GM18507 (cell line): ENCODE results near the gene ITGB8.

Experiments used
- DNase-seq: peaks from one replicate; pipeline ENCODE4 v3.0.0; 2011; ENCODE audit warnings: low read depth; ENCODE audit not compliant: insufficient read length; ENCODE audit errors: extremely low spot score
- FAIRE-seq: peaks from 2 replicates; lab custom pipeline; 2011; peaks lifted over from hg19 to GRCh38; lab: Jason Lieb, UNC

Gene ITGB8

DNA sequence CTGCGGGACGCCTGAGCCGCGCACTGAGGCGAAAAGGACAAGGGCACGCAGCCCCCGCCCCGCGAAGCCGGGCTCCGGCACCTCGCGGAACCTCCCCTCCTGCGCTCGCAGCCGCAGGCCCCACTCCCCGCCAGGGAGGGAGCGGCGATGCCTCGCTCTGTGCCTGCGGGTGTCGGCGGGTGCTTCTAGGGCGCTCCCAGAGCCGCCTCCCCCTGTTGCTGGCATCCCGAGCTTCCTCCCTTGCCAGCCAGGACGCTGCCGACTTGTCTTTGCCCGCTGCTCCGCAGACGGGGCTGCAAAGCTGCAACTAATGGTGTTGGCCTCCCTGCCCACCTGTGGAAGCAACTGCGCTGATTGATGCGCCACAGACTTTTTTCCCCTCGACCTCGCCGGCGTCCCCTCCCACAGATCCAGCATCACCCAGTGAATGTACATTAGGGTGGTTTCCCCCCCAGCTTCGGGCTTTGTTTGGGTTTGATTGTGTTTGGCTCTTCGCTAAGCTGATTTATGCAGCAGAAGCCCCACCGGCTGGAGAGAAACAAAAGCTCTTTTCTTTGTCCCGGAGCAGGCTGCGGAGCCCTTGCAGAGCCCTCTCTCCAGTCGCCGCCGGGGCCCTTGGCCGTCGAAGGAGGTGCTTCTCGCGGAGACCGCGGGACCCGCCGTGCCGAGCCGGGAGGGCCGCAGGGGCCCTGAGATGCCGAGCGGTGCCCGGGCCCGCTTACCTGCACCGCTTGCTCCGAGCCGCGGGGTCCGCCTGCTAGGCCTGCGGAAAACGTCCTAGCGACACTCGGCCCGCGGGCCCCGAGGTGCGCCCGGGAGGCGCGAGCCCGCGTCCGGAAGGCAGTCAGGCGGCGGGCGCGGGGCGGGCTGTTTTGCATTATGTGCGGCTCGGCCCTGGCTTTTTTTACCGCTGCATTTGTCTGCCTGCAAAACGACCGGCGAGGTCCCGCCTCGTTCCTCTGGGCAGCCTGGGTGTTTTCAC lies 519 bp downstream of the ITGB8 start:
- DNase-seq, result peak; percentile 15

DNA sequence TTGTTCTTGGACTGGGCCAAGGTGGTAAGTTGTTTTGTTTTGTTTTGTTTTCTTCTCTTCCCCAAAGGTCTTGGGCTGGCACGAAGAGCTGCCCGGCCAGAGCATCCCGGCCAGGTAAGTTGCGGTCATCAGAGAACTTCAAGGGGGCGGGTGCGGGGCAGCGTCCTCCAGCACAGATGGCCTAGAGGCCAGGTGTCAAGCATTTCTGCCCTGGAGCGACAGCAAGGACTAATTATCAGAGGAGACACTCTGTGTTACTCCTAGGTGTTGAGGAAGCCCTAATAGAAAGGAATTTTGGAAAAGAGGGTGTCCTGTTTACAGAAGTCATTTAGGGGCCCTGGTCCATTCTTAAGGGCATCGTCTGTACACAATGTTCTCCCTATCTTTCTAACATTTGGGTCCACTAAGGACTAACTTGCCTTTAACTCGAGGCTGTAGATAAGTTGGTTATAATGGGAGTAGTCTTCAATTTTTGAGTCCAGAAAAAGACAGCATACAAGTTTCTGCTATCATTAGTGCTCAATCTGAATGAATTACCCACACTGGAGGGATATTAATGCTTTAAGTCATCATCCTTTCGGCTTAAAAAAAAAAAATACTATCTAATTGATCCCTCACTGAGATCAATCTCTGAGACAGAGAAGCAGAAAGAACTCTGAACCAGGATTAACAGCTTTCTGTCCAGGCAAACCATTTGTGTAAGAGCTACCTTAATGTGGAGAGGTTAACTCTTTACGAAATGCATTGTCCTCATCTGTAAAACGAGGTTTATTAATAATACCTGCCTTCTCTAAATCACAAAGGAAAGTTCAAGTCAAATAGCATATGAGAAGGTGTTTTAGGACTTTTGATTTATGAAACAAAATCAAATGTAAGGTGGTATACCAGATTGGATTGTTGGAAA lies 1.5 kb downstream of the ITGB8 start:
- DNase-seq (no peak), FAIRE-seq (peak; percentile 58)

More for the DNA sequence above, 519 bp downstream of the ITGB8 start:
- FAIRE-seq, result peak; percentile 76

DNA sequence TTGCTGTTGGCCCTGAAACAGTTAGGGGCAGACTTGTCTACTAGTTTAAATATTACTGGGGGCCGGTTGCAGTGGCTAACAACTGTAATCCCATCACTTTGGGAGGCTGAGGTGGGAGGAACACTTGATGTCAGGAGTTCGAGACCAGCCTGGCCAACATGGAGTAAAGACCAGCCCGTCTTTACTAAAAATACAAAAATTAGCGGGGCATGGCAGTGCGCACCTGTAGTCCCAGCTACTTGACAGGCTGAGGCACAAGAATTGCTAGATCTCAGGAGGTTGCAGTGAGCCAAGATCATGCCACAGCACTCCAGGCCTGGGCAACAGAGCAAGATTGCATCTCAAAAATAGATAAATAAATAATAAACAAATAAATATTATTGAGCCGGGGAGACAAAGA lies 7.6 kb downstream of the ITGB8 start:
- FAIRE-seq (no peak), DNase-seq (no peak)

DNA sequence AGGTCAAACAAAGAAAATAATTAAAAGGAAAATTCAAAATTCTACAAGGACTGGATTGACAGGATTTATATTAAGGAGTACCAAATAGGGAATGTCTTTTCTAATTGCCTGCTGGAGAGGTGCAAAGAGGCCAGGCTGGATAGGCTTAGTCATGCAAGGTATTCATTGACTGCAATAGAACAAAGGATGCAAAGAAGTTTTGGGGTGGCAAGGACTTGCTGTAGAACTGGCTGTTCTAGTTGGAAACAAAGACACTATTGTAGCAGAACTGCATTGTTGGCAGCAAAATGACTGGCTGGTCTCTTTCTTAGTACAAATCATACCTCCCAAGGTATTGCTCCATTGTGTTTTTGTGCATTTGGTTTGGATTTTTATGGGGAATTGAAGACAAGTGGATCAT lies 10.1 kb downstream of the ITGB8 start:
- DNase-seq (no peak), FAIRE-seq (no peak)

DNA sequence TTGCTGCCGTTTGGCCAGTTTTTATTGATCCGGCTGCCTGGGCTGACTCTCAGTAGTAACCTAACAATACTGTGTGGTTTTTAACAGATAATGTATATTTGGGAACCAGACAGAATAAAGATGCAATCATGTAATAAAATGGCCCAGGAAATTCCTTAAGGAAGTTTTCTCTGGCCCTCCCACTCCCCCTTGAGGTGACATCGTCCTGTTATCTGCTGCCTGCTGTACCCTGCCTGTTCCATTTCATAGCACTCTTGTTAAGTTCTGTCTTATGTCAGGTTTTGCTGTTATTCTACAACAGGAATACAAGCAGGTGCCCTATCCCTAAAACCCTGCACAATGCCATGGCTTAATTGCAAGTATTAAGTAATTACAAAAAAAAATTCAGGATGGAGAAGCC lies 12.5 kb downstream of the ITGB8 start:
- DNase-seq (no peak), FAIRE-seq (no peak)

DNA sequence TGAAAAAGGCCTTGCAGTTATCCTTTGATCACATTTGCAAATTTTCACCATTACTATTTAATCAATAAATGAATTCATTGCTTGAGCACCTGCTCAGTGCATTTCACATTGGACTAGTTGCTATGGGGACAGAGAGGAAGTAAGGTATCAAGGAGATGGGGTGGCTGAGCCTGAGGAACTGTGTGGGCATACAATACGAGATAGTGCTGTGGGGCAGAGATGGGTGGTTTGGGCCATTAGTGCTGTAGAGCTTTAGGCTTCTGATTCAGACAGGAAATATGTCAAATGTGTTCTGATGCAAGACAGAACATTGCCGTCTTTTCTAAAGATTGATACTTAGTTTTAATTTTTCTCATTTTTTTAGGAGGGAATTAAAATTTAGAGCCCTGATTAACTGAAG lies 13.2 kb downstream of the ITGB8 start:
- FAIRE-seq (no peak), DNase-seq (no peak)

DNA sequence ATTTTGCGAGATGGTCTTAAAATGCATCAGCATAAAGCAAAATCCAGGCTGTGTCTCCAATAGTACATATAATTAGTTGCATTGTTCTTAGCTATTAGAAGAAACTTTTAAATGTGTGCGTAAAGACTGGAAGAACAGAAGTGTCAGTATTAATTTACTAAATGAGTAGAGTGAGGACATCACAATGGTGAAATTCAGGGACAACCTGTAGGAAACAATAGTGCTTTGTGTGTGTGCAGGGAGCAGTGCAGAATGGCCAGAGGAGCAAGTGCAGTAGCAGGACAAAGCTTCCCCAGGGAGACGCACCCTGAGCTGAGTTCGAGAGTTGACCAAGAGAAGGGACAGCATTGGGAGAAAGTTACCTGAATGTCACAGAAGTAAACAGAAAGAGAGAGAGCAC lies 13.7 kb downstream of the ITGB8 start:
- FAIRE-seq, result no peak

DNA sequence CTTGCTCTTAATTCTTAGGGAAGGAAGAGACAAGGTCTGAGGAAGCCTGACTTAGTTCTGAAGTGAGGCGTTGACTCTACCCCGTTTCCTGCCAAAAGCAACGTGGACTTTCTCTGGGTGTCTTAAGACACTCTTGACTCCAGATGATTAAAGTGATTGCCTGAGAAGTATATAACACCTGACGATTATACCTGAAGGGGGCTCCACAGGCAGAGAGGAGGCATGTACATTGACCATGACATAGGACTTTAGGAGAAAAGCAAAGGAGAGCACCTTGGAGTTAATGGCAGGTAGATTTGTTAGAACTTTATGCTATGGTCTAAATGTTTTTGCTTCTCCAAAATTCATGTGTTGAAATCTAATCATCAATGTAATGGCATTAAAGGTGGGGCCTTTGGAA lies 15.9 kb downstream of the ITGB8 start:
- FAIRE-seq, result no peak

More for the DNA sequence above, 13.7 kb downstream of the ITGB8 start:
- DNase-seq, result no peak

DNA sequence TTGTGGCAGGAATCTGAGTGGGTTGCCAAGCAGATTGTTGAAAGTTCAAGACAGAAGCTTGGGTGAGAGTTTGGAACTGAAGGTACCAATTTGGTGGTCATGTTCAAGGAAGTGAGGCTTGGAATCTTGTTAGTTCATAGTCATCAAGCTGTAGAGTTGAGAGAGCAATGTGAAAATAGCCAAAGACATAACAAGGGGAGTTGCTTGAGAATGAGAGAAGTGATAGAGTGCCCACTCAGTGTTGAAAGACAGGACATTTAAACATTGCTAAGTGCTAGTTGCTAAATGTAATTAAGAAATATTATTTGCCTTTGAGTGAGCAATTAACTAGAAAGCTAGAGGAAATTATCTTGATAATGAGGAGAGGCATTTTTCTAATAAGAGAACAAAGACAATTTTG lies 17.0 kb downstream of the ITGB8 start:
- DNase-seq (no peak), FAIRE-seq (peak; percentile 5)

More for the DNA sequence above, 15.9 kb downstream of the ITGB8 start:
- DNase-seq, result no peak

DNA sequence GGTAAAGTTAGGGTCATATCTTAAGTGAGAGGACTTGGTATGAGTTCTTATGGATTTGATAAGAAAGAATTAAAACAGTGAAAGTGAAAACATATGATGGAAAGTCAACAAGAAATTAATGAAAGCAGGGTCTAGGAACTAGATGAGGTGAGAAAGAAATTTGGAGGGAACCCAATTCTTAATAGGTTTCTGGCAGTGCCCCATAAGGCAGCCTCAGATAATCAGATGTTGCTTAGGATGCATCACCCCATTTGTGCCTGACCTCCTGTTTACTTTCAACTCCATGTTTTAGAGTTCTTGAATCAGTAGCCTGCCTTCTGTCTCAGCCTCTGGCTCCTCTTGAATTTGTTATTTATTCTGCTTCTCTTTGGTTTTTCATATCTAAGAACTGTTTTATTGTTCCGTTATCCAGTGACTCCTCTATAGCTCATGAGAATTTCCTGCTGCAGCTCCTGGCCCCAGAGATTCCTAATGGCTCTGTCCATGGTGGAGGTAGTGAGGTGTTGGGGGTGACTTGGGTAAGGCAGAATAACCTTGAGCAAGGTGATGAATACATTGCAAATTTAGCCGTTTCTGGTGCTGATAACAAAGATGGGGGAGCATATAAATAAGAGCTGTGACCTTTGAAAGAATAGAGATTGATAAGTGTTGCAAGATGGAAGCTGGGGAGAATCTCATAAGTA lies 17.6 kb downstream of the ITGB8 start:
- DNase-seq, result no peak
- no peak for FAIRE-seq

DNA sequence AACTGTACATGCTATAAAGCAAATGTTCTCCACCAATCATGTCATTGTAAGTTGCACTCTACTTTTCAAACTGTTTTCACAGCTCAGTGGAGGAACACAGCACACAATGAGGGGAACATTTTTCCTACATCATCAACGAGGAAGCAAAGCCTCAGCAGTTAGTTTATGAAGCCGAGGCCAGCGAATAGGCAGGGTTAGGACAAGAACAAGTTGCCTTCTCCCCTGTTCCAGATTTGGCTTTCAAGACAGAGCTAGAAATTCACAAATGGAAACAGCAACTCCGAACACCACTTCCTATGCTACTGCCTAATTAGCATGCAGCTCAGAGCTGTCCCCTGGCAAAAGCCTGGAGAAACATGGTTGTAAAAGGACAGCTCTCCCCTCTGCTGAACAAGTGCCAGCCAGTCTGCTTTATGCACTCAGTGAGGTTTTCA lies 19.8 kb downstream of the ITGB8 start:
- DNase-seq (no peak), FAIRE-seq (peak; percentile 42)

DNA sequence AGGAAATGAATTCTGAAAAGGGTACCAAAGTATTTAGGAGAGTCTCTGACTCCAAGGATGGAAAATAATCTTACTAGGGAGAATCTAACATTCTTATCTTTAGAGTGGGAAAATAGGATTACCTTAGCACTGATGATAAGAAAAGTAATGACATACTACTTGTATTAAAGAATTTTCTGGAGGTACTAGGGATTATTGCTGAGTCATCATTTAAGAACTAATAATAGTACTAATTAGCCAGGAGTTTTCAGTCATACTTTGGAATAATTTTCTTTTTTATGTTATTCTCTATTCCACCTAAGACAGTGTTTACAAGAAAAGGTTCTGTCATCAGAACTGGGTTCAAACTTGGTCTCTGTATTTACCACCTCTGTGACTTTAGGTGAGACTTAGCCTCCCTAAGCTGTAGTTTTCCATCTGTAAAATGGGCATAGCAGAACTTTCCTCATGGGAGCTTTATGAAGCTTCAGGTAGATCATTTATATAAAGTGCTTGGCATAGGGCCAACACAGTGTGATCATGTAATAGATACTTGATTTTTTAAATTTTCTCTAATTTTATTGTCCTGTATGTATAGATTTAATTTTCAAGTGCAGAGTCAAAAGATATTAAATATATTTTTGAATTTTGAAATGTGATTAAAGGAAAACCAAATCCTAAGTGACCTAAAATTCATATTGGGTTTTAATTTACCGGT lies 20.4 kb downstream of the ITGB8 start:
- DNase-seq (no peak), FAIRE-seq (peak; percentile 51)

DNA sequence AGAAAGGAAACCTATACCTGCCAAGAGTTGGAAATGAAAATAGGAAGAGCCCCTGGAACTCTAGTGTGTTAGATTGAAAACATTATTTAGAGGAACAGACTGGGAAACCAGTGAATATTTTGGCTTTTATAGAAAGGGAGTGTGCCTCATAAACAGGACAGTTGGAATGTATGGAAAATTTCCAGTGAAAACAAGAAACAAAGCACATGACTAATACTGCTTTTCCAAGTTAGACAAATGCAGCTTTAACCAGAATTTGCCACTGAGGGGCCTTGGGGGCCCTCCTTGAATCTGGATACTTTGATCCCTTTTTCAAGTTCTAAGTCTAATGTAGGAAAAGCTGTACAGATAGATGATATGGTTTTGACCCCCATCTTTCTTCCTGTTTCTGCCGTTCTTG lies 21.2 kb downstream of the ITGB8 start:
- no peak for FAIRE-seq
- no peak for DNase-seq

DNA sequence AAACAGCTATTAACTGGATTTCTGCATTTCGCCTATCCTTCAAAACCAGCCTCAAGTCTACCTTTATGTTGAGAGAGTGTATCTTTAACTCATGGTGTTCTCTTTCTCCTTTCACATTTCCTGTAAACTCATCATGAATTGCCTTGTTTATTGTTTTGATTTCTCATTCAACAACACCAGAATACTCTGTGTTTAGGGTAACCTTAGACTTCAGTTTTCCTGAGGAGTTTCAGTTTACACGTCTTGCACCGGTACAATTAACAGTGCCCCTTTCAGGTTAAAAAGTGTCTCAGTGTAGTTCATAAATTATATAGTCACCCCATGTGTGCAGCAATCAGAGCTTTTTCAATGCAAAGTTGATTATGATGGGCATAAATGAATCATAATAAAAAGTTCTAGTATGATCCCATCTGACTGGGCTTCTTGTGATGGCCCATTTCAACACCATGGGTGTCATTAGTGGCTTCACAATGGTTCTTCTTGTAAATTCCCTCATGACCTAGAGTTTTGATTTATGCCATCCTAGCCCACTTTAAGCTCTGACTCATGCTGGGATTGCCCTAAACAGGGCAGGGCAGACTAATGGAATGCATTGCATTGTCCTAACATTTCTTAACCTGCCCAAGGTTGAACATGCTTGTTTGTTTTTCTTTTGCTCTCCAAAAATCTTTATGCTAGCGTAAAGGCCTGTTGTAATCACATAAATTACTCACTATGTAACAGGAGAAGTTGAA lies 22.0 kb downstream of the ITGB8 start:
- FAIRE-seq (peak; percentile 42), DNase-seq (no peak)

DNA sequence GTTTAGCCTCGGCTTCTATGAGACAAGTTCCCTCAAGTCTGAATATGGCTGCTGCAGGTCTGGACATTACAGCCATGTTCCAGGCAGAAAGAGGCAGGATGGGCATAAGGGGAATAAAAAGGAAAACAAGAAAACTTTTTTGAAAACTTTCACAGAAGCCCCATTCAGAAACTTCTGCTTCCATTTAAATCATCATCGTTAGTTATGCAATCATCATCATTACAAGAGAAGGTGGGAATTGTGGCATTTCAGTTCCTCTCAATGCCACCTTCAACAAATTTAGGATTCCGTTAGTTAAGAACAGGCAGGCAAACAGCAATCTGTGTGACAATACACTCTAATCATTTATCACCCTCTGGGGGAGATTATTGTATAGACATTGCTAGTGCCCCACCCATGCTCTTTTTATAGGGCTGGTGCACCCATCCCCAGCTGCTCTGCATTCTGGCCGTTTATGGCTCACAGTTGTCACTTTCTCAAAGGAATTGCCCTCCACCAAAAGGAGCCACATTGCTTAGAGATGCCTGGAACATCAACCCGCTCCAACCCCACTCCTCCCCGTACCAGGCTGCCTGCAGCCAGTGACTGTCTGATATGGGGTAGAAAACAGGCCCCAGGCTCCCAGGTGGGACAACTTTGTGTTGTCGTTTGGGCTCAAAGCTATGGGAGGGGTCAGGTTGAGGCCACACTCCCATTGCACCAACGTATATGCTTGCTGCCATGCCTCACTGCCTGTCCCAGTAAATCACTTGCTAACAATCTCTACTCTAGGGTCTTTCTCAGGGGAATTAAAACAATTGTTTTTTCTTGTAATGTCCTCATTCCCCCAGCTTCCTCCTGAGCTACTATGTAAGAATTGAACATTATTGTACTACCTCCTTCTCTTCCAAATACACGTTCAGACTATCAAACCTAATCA lies 24.2 kb downstream of the ITGB8 start:
- DNase-seq (no peak), FAIRE-seq (no peak)

DNA sequence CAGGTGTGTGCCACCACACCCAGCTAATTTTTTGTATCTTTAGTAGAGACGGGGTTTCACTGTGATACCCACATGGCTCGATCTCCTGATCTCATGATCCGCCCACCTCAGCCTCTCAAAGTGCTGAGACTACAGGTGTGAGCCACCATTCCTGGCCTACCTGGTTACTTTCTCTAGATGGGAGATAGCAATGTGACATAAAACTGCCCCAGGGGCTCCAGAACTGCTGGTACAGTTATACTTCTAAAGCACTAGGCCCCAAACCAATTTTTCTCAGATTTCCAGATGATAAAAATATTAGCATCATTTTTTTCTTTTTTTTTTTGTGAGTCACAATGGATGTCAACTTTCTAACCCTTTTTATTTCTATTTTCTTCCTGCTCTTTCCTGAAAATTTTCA lies 27.4 kb downstream of the ITGB8 start:
- no peak for FAIRE-seq
- DNase-seq, result no peak

DNA sequence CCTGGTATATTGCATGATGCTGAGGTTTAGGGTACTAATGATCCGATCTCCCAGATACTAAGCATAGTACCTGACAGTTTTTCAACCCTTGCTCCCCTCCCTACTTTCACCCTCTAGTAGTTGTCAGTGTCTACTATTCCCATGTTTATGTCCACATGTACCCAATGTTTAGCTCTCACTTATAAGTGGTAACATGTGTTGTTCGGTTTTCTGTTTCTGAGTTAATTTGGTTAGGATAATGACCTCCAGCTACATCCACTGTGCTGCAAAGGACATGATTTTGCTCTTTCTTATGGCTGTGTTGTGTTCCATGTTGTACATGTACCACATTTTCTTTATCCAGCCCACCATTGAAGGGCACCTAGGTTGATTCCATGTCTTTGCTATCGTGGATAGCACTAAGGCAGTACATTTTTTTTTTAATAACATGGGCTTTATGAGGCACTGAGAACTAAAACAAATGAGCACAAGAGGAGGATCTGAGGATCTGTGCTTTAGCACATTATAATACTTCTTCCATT lies 28.1 kb downstream of the ITGB8 start:
- no peak for FAIRE-seq
- no peak for DNase-seq
